HS-5 (cell line): ENCODE results near the gene DAB1.

Experiments used
- DNase-seq: peaks from one replicate; pipeline ENCODE4 v3.0.0-alpha.2; 2012; ENCODE audit warnings: low read depth

The DAB1 gene

DNA sequence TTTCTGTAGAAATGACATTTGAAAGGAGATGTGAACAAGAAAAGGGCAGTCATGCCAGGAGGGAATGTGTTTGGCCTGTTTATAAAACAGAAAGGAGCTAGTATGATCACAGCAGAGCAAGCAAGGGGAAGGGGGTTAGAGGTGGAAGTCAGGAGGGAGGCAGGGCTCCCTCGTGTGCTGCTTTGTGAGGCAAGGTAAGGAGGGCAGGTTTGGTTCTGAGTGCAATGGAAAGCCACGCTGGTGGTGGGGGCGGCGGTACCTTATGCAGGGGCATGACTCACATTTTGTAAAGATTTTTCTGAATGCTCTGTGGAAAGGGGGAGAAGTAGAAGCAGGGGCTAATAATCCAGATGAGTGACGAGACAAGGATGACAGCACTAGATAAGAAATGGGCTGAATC is 260.5 kb downstream of the DAB1 start:
- DNase-seq: no peak

DNA sequence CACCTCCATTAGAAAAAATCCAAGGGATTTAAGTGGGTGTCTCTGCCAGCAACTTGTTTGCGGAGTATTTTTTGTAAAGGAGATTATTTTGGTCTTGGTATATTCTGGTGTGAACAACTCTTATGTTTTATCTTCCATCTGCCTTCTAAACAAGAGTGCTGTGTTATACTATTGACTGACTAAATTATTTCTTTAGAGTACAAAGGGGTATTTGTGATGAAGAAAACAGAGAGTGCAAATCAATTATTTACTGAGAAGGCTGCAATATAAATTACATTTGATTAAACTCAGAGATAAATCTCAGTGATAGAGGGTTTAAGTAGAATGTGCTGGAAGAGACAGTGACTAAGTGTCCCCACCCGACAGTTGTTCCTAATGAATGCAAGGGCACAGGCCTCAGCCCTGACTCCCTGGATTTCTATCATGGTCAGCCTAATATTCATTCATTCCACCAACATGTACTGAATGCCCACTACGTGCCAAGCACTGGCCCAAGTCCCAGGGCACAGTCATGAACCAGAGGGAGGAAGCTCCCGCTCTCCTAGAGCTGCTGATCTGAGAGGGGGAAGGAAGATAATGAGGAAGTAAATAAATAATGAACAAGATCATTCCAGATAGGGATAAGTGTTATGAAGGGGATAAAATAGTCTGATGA is 261.1 kb downstream of the DAB1 start:
- no peak for DNase-seq

GRCh38 chr1:57160594-57160993 is 263.3 kb downstream of the DAB1 start:
- no peak for DNase-seq

DNA sequence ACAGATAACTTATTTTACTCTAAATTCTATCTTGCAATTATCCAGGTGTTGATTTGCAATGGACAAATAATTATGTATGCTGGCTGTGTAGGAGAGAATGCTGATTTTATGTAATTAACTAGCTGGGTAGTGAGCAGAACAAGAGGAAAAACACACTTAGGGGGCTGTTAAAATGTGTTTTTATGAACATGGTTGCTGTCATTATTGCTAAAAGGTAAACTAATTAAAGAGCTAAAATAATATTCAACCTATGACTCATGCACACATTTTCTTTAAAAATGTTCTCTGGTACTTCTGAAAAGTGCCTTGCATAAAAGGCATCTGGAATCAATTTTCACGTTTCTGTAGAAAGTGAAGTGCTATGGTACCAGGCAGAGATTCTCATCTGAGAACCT is 265.3 kb downstream of the DAB1 start:
- no peak for DNase-seq

DNA sequence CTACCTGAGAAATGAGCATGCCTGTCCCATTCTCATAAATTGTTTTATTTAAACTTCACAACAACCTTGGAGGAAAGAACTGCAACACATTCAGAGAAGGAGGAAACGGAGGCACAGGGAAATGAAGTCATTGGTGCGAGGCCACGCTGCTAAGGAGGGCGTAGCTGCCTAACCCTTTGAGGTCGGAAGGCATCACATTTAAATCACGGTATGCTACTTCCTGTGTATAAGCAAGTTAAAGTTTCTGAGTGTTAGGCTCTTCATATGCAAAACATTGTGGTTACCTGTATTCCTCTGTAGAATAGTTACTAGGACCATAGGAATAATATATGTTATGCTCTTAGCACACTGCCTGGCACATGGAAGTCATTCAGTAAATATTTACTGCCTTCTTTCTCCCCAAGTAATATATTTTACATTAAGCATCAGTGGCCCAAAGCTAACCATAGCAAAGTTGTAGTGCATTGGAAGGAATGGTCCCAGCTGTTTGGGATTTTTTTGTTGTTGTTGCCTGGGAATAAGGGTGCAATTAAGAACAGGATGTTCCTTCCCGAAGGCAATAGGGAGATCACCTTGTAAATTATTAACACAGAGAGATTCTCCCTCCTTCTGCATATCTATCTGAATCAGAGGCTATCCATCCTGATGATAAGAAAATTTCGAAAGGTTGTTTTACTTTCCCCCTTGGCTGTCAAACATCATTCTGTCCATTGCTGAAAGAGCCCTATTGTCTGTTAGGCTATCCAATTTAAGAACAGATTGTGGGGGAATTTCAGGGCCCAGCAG is 265.8 kb downstream of the DAB1 start:
- DNase-seq: no peak

GRCh38 chr1:57156907-57157306 is 267.0 kb downstream of the DAB1 start:
- DNase-seq: no peak

DNA sequence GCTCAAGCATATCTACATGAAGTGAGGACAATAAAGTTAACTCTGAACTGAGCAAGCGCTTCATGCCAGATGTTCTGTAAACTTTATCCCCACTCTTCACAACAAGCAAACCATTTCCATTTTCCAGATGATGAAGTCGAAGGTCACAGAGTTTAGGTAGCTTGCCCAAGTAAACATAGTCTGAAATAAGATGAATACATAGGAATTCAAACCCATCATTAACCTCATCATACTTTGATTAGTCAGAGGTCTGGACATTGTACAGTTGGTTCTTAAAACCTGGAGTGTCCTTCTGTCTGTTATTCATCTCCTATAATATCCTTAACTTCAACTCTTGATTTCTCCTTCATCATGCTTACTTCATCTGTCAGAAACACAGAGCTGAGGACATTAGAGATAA is 277.8 kb downstream of the DAB1 start:
- DNase-seq: no peak

GRCh38 chr1:57142999-57143398 is 280.9 kb downstream of the DAB1 start:
- no peak for DNase-seq

- no peak for DNase-seq
These were observed 281.7 kb downstream of the DAB1 start for GRCh38 chr1:57142169-57142568.

DNA sequence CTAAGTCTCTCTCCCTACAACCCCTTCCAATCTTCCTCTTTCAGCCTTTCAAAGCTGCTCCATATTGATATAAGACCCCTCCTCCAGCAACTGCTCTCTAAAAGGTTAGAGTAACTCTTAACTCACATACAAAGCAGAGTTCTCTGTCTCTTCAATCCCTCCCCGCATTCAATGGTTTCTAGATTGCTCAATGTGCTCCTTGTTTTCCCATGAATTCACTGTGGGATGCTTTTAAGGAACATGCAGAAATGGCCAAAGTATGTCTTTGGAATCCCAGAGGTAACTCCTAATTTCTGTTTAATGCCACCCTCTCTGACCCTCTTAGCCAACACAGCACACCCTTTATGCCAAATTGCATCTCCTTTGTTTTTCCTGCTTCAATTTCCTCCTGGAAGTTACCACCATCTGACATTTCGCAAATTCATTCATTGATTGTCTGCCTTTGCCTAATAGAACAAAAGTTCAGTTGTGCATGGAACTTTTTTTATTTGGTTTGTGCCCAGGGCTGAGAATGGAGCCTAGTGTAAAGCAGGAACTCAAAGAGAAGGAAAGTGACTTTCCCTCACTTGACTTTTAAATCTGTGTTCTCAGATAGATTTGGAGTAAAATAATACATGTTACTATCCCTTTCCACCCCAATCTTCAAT is 285.3 kb downstream of the DAB1 start:
- DNase-seq: no peak

DNA sequence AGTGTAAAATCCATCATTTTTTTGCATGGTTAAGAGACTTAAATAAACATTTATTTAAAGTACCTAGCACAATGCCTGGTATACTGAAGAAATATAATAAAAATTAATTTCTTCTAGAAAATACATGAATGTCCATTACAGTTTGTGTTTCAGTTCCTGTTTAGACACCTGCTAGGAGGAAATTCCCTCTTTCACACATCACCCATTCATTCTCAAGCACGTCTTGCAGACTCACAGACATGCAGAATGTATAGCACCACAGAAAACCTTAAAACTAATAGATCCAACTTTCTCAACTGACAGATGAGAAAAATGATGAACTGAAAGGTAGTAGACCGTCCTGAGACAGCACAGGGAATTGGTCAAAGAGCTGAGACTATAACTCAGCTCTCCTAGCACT is 285.9 kb downstream of the DAB1 start:
- DNase-seq: no peak

DNA sequence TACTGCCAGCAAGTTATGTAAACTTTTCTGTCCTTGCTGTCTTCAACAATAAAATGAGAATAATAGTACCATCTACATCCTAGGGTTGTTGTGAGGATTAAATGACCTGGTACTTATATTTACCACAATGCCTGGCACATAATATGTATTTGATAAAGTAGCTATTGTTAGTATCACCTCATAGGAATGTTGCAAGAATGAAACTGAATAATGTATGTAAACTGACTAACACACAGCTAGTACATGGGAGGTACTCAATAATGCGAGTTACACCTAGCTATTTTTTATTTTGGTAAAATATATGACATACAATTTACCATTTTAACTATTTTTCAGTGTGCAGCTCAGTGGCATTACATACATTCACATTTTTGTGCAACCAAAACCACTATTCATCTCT is 289.1 kb downstream of the DAB1 start:
- no peak for DNase-seq

GRCh38 chr1:57133686-57134085 is 290.2 kb downstream of the DAB1 start:
- no peak for DNase-seq

GRCh38 chr1:57132993-57133622 is 290.8 kb downstream of the DAB1 start:
- DNase-seq: no peak

- peak; percentile 22 for DNase-seq
These were observed 292.0 kb downstream of the DAB1 start for GRCh38 chr1:57131701-57132394.

GRCh38 chr1:57131257-57131656 is 292.6 kb downstream of the DAB1 start:
- DNase-seq: no peak

DNA sequence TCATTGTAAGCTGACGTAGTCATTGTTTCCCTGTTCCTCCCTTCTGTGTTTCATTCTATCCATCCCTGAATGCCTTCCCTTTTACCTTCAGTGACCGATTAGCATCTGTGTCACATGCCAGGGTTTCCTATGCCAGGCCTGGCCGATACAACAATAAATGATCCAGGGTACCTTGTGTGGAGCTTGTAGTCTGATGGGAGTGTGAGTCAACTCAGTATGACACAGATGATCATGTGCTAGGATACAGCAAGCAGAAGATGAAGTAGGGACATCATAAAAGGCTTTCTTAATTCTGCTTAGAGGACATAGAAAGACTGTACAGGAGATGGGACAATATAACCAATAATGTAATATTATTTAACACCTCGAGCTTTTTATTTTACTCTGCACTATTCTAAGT is 294.0 kb downstream of the DAB1 start:
- no peak for DNase-seq

- no peak for DNase-seq
These were observed 295.9 kb downstream of the DAB1 start for GRCh38 chr1:57127976-57128375.

DNA sequence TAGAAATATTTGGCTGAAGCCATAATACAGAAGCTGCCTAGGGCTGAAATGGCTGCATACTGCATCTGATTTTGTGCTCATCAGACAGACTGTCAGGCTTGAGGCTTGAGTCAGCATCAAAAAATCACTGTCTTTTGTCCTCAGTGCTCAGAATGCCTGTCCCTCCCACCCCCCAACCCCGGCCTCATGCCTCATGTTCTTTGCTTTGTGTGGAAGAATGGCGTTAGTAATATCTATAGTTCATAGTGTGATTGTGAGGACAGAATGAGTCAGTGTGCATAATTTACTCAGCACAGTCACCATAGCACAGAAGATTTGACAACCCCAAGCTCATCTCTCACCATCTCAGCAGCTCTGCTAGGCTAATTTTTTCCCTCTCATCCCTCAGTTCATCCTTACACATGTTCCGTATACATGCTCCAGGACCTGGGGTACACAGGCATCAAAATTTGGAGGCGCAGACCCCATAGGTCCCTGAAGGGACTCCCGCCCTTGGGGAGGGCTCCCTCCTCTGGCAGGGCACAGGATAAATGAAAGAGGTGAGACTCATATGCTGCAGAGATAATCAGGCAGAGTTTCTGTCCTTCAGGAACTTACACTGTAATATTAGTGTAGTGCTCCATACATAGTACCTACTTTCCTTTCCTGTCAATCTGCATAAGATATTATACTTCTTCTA is 299.0 kb downstream of the DAB1 start:
- peak; percentile 67 for DNase-seq

DNA sequence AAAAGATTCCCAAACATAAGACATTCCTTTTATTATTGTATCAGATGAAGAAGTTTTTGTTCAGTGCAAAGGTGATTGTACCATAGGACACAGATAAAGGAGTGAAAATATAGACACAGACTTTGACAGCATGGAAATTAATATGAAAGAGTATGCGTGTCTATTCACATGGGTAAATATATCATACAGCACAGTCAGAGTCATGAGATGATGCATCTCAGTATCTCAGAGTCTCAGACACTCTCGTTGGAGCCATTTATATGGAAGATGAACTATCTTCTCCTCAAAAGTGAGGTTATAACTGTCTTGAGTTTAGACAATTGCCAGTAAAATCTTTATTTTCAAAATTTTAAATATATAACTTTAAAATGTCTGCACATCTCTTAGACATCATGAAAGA is 299.7 kb downstream of the DAB1 start:
- no peak for DNase-seq

DNA sequence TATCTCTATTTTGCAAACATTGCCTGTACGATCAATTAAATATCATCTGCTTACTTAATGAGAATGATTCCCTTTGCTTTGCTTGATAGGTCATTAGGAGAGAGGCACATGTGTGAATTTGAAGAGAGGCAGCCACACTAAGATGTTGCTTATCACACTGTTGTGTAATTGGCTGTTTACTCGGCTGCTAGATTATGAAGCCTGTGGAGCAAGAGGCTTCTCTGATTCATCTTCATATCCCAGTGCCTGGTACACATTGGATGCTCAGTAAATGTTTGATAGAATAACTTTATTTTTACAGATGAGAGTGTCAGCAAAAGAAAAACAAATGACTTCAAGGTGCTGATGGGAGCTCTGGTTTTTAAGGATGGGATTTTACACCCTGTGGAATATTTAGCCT is 301.8 kb downstream of the DAB1 start:
- no peak for DNase-seq
